ENCODE results near the gene HOTAIR. TPM values are rescaled to one million over a fixed set of nuclear protein-coding genes. Genes with fewer than 3 reads are reported as not detected.

Gene HOTAIR
- total RNA-seq, 1 donor from 2014 or later, result not detected

DNA sequence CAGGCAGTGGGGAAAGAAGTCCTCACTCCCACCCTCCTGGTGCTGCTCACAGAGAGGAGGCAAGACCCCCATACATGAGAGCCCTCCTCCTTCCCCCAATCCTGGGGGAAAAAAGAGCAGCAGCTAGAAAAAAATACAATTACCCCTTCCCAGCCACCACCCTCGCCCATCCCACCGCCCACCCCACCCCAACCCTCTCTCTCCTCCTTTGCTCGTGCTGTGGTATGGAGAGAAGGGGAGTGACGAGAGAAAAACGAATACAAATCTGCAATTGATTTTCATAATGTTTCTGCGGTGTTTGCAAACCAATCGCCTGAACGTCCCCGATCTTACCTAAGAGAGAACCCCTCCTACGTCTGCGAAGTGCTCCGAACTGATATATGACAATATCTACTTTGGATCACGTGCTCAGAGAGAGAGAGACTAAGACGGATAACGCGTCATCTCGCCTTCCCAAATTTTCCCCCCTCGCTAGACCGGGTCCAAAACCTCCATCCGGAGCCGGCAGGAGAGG is 2.0 kb downstream of the HOTAIR start, which contains the start of gene HOXC11:
TSS of gene HOXC11 (plus strand) at position 405 of the 514 bp plus-strand sequence. CDS start 116 bp downstream, outside the sequence.
- Histone ChIP-seq H3K36me3 (no peaks in the 10 kb centered on the region), H3K27me3 (peaks cover 100% of the 10 kb centered on the region), H3K27ac (no peak within 1 kb of the TSS), H3K9me3 (no peaks in the 10 kb centered on the region), H3K4me1 (peaks cover 17% of the 10 kb centered on the region), H3K4me3 (no peak within 1 kb of the TSS)
- no peak for DNase-seq
- TF ChIP-seq, protein P1, sequence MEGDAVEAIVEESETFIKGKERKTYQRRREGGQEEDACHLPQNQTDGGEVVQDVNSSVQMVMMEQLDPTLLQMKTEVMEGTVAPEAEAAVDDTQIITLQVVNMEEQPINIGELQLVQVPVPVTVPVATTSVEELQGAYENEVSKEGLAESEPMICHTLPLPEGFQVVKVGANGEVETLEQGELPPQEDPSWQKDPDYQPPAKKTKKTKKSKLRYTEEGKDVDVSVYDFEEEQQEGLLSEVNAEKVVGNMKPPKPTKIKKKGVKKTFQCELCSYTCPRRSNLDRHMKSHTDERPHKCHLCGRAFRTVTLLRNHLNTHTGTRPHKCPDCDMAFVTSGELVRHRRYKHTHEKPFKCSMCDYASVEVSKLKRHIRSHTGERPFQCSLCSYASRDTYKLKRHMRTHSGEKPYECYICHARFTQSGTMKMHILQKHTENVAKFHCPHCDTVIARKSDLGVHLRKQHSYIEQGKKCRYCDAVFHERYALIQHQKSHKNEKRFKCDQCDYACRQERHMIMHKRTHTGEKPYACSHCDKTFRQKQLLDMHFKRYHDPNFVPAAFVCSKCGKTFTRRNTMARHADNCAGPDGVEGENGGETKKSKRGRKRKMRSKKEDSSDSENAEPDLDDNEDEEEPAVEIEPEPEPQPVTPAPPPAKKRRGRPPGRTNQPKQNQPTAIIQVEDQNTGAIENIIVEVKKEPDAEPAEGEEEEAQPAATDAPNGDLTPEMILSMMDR (IDR thresholded peaks at IDR 0.05), result no peak
- no peak for ATAC-seq
- intact Hi-C loops (cut with DNase I), result no loop called here

GRCh38 chr12:53972152-53972702 is 2.5 kb downstream of the HOTAIR start:
- no peaks in the 10 kb centered on the region for H3K36me3 ChIP-seq
- TF ChIP-seq, protein P1 (IDR thresholded peaks at IDR 0.05), result no peak
- H3K4me1 ChIP-seq, result peaks cover 17% of the 10 kb centered on the region
- H3K4me3 ChIP-seq, result no peak overlapping the region
- DNase-seq (no peak), ATAC-seq (no peak)
- H3K27me3 ChIP-seq, result peaks cover 100% of the 10 kb centered on the region
- no peak overlapping the region for H3K27ac ChIP-seq
- no peaks in the 10 kb centered on the region for H3K9me3 ChIP-seq
- intact Hi-C loops (cut with DNase I), result no loop called here

GRCh38 chr12:53971686-53972085 is 3.1 kb downstream of the HOTAIR start:
- Histone ChIP-seq H3K27ac (no peak overlapping the region), H3K4me3 (no peak overlapping the region), H3K27me3 (peaks cover 100% of the 10 kb centered on the region), H3K9me3 (no peaks in the 10 kb centered on the region), H3K36me3 (no peaks in the 10 kb centered on the region), H3K4me1 (peaks cover 17% of the 10 kb centered on the region)
- TF ChIP-seq, protein P1 (IDR thresholded peaks at IDR 0.05), result no peak
- DNase-seq, result no peak
- ATAC-seq, result no peak
- intact Hi-C loops (cut with DNase I), result no loop called here

DNA sequence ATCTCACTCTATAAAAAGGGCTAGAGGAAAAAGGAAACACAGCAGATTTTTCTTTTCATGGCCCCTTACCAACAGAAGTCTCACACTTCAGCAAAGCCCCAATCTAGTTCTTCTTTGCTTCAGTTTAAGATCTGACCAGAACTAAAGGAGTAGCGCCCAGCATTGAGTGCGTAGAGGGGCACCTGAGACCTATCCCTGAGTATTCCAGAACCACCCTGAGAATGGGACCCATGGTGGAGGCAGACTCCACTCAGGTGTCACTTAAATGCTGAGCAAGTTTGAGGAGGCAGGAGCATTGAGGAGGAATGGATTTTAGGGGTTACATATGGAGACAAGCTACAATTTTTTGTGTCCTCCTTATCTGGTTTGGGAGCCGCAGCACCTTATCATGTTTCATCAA is 3.6 kb downstream of the HOTAIR start:
- Histone ChIP-seq H3K4me3 (no peak overlapping the region), H3K36me3 (no peaks in the 10 kb centered on the region), H3K27ac (no peak overlapping the region), H3K9me3 (no peaks in the 10 kb centered on the region), H3K27me3 (peaks cover 100% of the 10 kb centered on the region), H3K4me1 (peaks cover 17% of the 10 kb centered on the region)
- ATAC-seq, result no peak
- no peak for DNase-seq
- intact Hi-C loops (cut with DNase I), result no loop called here
- TF ChIP-seq, protein P1 (IDR thresholded peaks at IDR 0.05), result no peak

- Histone ChIP-seq H3K36me3 (no peaks in the 10 kb centered on the region), H3K4me1 (peaks cover 16% of the 10 kb centered on the region), H3K9me3 (no peaks in the 10 kb centered on the region), H3K27ac (no peak overlapping the region), H3K4me3 (no peak overlapping the region), H3K27me3 (peaks cover 100% of the 10 kb centered on the region)
- TF ChIP-seq, protein P1 (IDR thresholded peaks at IDR 0.05), result no peak
- DNase-seq, result no peak
- intact Hi-C loops (cut with DNase I), result no loop called here
- ATAC-seq, result no peak
Observed at GRCh38 chr12:53970451-53970850, 4.3 kb downstream of the HOTAIR start.

All from upper lobe of right lung (tissue), 1 donor.